ENCODE measurements around the gene YY1. TPM values are rescaled to one million over a fixed set of nuclear protein-coding genes. Genes with fewer than 3 reads are reported as not detected.

YY1 gene
- polyA plus RNA-seq, 2 of the 4 experiments (the other 2 are of a cell fraction): 58.4 to 65.8 TPM

DNA sequence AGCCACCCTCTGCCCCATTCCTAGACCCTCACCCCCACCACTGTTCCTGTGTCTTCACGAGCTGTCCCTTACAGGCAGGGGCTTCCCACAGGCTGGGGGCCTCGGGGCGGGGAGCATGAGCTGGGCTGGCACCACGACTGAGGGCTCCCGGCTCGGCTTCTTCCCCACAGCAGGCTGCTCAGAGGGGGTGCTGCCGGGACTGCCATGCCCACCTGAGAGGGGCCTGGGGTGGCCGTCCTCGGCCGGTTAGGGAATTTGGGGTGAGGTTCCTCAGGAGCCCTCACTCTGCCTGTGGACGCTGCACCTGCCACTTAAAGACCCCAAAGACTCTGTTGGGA is 91.0 kb downstream of the YY1 start:
- ATAC-seq (no peak), DNase-seq (ENCODE audit: low read depth in 1 of 2, low spot score in 1 of 2) (no peak), FAIRE-seq (no peak)
- whole genome bisulfite sequencing (ENCODE audit: missing lambda C conversion rate): 93% methylated on average over 9 of the region's 11 CpGs
- H3K9me3 ChIP-seq: no peaks in the 10 kb centered on the region
- TF ChIP-seq CBX2 (IDR thresholded peaks at IDR 0.05; ENCODE audit: borderline replicate concordance, low read depth): no peak
- TF ChIP-seq TP53 (CRISPR knock-in tag; IDR thresholded peaks at IDR 0.05): no peak
- TF ChIP-seq CHD2 (IDR thresholded peaks at IDR 0.05; ENCODE audit: low read length, partially characterized antibody): no peak
- TF ChIP-seq FOXS1 (CRISPR knock-in tag; IDR thresholded peaks at IDR 0.05): no peak
- no peak for TF ChIP-seq JUN (IDR thresholded peaks at IDR 0.05)
- TF ChIP-seq, protein P1, sequence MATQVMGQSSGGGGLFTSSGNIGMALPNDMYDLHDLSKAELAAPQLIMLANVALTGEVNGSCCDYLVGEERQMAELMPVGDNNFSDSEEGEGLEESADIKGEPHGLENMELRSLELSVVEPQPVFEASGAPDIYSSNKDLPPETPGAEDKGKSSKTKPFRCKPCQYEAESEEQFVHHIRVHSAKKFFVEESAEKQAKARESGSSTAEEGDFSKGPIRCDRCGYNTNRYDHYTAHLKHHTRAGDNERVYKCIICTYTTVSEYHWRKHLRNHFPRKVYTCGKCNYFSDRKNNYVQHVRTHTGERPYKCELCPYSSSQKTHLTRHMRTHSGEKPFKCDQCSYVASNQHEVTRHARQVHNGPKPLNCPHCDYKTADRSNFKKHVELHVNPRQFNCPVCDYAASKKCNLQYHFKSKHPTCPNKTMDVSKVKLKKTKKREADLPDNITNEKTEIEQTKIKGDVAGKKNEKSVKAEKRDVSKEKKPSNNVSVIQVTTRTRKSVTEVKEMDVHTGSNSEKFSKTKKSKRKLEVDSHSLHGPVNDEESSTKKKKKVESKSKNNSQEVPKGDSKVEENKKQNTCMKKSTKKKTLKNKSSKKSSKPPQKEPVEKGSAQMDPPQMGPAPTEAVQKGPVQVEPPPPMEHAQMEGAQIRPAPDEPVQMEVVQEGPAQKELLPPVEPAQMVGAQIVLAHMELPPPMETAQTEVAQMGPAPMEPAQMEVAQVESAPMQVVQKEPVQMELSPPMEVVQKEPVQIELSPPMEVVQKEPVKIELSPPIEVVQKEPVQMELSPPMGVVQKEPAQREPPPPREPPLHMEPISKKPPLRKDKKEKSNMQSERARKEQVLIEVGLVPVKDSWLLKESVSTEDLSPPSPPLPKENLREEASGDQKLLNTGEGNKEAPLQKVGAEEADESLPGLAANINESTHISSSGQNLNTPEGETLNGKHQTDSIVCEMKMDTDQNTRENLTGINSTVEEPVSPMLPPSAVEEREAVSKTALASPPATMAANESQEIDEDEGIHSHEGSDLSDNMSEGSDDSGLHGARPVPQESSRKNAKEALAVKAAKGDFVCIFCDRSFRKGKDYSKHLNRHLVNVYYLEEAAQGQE (IDR thresholded peaks at IDR 0.05): no peak
- TF ChIP-seq, protein P2, sequence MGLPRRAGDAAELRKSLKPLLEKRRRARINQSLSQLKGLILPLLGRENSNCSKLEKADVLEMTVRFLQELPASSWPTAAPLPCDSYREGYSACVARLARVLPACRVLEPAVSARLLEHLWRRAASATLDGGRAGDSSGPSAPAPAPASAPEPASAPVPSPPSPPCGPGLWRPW (IDR thresholded peaks at IDR 0.05): no peak
- no peak for TF ChIP-seq TFCP2L1 (CRISPR knock-in tag; IDR thresholded peaks at IDR 0.05)
- TF ChIP-seq, protein P3, sequence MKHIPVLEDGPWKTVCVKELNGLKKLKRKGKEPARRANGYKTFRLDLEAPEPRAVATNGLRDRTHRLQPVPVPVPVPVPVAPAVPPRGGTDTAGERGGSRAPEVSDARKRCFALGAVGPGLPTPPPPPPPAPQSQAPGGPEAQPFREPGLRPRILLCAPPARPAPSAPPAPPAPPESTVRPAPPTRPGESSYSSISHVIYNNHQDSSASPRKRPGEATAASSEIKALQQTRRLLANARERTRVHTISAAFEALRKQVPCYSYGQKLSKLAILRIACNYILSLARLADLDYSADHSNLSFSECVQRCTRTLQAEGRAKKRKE (CRISPR knock-in tag; IDR thresholded peaks at IDR 0.05; ENCODE audit: low read depth): no peak
- TF ChIP-seq NR3C1 (IDR thresholded peaks at IDR 0.05): no peak
- no peak for TF ChIP-seq HEYL (CRISPR knock-in tag; IDR thresholded peaks at IDR 0.05)
- no peak for TF ChIP-seq FOSL2 (IDR thresholded peaks at IDR 0.05)
- TF ChIP-seq FOSL2 (CRISPR knock-in tag; IDR thresholded peaks at IDR 0.05): no peak
- TF ChIP-seq EP300 (IDR thresholded peaks at IDR 0.05): no peak
- TF ChIP-seq, protein P4, sequence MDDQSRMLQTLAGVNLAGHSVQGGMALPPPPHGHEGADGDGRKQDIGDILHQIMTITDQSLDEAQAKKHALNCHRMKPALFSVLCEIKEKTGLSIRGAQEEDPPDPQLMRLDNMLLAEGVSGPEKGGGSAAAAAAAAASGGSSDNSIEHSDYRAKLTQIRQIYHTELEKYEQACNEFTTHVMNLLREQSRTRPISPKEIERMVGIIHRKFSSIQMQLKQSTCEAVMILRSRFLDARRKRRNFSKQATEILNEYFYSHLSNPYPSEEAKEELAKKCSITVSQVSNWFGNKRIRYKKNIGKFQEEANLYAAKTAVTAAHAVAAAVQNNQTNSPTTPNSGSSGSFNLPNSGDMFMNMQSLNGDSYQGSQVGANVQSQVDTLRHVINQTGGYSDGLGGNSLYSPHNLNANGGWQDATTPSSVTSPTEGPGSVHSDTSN (IDR thresholded peaks at IDR 0.05): no peak
- no peak for TF ChIP-seq FOSB (CRISPR knock-in tag; IDR thresholded peaks at IDR 0.05)
- no peak for TF ChIP-seq HOXB5 (CRISPR knock-in tag; IDR thresholded peaks at IDR 0.05)
- TF ChIP-seq, protein P5, sequence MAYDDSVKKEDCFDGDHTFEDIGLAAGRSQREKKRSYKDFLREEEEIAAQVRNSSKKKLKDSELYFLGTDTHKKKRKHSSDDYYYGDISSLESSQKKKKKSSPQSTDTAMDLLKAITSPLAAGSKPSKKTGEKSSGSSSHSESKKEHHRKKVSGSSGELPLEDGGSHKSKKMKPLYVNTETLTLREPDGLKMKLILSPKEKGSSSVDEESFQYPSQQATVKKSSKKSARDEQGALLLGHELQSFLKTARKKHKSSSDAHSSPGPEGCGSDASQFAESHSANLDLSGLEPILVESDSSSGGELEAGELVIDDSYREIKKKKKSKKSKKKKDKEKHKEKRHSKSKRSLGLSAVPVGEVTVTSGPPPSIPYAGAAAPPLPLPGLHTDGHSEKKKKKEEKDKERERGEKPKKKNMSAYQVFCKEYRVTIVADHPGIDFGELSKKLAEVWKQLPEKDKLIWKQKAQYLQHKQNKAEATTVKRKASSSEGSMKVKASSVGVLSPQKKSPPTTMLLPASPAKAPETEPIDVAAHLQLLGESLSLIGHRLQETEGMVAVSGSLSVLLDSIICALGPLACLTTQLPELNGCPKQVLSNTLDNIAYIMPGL (CRISPR knock-in tag; IDR thresholded peaks at IDR 0.05; ENCODE audit: borderline replicate concordance): no peak
- no peak for TF ChIP-seq CHD4 (IDR thresholded peaks at IDR 0.05; ENCODE audit: borderline replicate concordance)
- H3K4me2 ChIP-seq: no peak overlapping the region
- ChIA-PET POLR2A (no interaction called here), CTCF (interaction anchor here (0.6 to 1.5 kb wide), 5 partner anchors 9 to 44 kb away, joined by 3 to 6 read pairs (median 4); no protein-coding TSS in a partner anchor)
- no peak overlapping the region for H3K4me3 ChIP-seq
- no peaks in the 10 kb centered on the region for H3K4me1 ChIP-seq
- H3K27ac ChIP-seq: no peak overlapping the region

DNA sequence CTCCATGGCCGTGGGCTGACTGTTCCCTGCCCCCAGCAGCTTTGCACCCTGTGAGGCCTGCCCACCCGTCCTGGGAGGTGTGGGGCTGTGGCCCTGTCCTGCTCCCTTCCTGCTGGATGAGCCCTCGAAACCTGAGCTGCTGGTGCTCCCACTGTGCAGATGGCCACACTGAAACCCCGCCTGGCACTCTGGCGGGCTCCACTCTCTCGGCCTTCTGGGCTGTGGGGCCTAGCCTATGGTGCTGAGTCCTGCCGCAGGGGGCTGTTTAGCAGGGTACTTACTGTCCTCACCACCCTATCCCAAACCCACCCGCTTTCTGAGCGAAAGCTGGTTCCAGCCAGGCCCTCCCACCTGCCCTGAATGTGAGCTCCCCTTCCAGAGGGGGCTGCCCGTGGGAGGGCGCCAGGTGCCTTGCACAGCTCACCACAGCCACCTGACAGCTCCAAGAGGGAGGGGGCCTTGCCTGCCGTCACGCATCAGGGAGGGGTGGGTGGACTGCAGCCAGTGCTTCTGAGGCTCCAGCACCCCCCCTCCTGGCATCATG is 91.5 kb downstream of the YY1 start:
- DNase-seq (ENCODE audit: low read depth in 1 of 2, low spot score in 1 of 2): no peak
- peak in 1 of 2 experiments; percentile 4; a peak in 2 of 6 replicates for ATAC-seq
- Histone ChIP-seq H3K9me3 (no peaks in the 10 kb centered on the region), H3K4me3 (no peak overlapping the region), H3K4me2 (no peak overlapping the region), H3K4me1 (no peaks in the 10 kb centered on the region), H3K27ac (no peak overlapping the region)
- WGBS (ENCODE audit: missing lambda C conversion rate): 87% methylated on average over 10 of the region's 13 CpGs
- TF ChIP-seq HOXB13 (CRISPR knock-in tag; IDR thresholded peaks at IDR 0.05; ENCODE audit: low read depth) (no peak), CEBPB (IDR thresholded peaks at IDR 0.05) (no peak), MYC (IDR thresholded peaks at IDR 0.05; ENCODE audit: borderline replicate concordance, low read length) (no peak), RNF2 (IDR thresholded peaks at IDR 0.05; ENCODE audit: borderline replicate concordance, low read depth) (no peak), JUNB (IDR thresholded peaks at IDR 0.05) (no peak), SMC3 (IDR thresholded peaks at IDR 0.05) (no peak)
- TF ChIP-seq, protein P6, sequence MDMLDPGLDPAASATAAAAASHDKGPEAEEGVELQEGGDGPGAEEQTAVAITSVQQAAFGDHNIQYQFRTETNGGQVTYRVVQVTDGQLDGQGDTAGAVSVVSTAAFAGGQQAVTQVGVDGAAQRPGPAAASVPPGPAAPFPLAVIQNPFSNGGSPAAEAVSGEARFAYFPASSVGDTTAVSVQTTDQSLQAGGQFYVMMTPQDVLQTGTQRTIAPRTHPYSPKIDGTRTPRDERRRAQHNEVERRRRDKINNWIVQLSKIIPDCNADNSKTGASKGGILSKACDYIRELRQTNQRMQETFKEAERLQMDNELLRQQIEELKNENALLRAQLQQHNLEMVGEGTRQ (IDR thresholded peaks at IDR 0.05): no peak
- no peak for FAIRE-seq
- ChIA-PET CTCF (interaction anchor here (0.6 to 1.5 kb wide), 5 partner anchors 9 to 45 kb away, joined by 3 to 6 read pairs (median 4); no protein-coding TSS in a partner anchor), POLR2A (no interaction called here)

Measured in A549 (cell line).